Stimulated activated CD8-positive, alpha-beta memory T cell treated with anti-CD3 and anti-CD28 coated beads, Interleukin-12 subunit alpha, Interleukin-12 subunit beta, amount 100 ng/mL, for 24 hours (primary cell): ENCODE measurements around the gene TNNI2.
"Not testable (repeated sequence)": the region's sequence is repeated elsewhere in the genome, so short reads cannot be mapped to it uniquely, and the experiment has no call there.

ENCODE experiments used
- DNase-seq: peaks from one replicate; pipeline ENCODE4 v3.0.0-alpha.2; 2020; ENCODE audit errors: extremely low read depth

The TNNI2 gene

DNA sequence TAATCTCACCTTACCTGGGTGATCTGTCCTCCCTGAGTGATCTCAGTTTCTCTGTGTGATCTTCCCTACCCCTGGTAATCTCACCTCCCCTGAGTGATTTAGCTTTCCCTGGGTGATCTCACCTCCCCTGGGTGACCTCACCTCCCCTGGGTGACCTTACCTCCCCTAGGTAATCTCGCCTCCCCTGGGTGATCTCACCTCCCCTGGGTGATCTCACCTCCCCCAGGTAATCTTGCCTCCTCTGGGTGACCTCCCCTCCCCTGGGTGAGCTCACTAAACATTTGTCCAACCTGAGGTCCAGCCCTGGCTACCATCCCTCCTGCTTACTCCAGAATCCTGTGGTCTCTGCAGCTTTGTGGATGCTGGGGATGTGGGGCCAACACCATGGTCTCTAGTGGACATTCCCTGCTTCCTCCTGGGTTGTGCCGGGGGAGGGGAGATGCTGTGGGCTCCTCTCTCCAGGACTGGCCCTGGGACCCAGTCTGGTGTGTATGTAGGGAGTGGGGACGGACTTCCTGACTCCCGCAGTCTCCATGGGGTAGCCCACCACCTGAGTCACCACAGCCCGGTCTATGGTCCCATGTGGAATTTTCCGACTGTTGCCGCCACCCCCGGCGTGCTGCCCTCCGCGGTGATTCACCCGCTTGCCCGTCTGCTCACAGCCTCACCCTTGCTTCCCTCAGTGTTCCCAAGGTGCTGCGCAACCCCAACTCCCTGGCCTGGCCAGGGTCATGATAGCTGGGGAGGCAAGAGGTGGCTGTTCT is 24.0 kb downstream of the TNNI2 start:
- no peak for DNase-seq

DNA sequence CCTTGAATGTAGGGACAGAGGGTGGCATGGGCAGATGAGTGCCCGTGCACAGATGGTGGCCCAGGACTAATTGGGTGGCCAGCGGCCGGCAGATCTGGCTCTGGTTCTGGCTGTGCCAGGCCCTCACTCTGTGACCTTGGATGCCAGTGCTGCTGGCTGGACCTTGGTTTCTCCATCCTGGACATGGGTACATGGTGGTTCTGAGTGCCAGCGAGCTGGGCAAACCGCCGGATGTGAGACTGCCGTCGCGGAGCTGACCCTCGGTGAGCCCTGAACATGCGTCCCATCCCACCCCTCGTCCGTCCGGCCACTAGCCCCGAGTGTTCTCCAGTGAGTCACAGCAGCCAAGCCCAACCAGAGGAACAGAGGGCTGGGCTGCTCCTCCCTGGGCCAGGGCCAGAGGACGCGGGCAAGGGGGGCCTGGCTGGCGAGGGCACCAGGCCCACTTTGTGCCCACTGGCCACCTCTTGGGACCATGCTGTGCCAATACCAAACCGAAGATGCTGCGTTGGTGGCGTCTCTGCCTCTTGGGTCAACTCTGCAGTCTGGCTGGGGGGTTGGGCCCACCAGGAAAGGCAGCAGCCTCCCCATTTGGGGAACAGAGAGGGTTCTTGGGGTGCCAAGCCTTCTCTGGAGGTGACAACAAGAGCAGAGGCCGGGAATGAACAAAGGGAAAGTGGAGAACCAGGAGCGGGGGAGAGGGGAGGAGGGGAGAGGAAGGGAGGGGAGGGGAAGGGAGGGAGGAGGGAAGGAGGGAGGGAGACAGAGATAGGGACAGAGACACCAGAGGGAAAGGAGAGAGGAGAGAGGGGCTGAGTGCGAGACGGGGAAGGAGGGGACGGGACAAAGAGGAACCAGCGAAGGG is 24.8 kb downstream of the TNNI2 start:
- no peak for DNase-seq

DNA sequence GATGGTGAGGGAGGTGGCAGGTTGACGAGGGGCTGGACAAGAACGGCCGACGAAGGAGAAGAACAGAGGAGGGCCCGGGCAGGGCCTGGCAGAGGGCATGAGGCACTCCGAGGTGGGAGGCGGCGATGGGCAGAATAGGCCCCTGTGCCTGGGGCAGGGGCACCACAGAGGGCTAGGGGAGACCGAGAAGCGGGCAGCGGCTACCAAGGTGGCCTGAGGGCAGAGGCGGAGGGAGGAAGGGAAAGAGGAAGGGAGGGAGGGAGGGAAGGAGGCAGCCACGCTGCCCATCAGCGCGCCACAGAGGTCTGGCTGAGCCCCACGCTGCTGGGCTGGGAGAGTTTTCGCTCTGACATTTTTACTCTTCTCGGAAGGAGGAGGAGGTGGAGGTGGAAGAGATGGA is 25.4 kb downstream of the TNNI2 start:
- DNase-seq = no peak

DNA sequence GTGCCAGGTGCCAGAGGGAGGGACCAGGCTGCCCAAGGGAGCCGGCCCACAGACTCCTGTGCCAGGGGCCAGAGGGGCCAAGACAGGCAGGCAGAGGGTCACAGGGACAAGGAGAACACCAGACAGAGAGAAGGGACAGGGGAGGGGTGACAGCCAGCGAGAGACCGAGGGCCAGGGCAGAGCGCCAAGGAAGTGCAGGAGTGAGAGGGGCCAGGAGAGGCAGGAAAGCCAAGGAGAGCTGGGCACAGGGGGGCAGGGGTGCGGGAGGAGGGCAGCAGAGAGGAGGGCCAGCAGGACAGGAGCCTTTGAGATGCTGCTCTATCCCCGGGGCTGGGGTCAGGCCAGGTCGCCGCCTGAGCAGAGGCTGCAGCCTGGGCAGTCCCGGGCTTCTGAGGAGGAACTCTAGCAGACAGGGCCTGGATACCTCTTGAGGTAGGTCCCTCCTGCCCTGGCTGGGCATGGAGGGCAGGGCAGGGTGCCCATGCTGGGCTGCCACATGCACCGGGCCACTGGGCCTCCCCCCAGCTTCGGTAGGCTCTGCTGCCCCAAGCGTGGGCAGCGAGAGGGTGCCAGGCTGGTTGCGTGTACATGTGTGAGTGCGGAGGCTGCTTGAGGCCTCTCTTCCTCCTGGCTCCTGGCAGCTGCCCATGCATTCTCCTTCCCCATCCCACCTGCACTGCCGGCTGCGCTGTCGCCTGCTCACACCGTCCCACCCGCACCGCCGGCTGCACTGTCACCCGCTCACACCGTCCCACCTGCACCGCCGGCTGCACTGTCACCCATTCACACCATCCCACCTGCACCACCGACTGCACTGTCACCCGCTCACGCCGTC is 26.3 kb downstream of the TNNI2 start:
- no peak for DNase-seq

DNA sequence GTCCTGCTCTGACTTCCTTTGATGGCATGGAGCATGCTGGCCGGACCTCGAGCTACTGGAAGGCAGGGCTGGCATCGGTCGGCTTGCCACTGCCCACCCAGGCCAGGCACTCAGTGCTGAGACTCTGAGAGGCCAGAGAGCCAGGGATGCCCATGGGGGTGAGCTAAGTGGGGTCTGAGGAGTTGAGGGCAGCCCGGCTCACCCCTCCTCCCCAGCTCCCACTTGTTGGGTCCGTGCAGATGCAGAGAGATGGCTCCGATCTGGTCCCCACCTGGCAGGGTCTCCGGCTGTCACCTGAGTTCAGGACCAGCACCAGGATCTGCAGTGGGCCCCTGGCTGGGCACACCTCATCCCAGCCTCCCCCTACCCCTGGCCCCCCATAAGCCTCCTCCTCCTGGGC is 27.4 kb downstream of the TNNI2 start:
- DNase-seq = no peak

DNA sequence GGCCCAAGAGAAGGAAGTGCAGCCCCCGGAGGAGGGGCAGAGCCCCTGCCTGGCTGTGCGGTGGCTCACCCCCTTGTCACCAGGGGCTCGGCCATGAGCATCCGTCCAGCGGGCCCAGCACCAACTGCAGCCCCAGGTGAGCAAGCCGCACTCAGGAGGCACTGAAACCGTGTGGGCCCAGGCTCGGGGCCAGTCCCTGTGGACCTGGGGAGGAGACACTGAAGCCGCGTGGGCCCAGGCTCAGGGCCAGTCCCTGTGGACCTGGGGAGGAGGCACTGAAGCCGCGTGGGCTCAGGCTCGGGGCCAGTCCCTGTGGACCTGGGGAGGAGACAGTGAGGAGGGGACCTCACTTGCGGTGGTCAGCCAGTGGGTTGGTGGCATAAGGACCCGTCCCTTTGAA is 28.0 kb downstream of the TNNI2 start:
- DNase-seq = no peak

DNA sequence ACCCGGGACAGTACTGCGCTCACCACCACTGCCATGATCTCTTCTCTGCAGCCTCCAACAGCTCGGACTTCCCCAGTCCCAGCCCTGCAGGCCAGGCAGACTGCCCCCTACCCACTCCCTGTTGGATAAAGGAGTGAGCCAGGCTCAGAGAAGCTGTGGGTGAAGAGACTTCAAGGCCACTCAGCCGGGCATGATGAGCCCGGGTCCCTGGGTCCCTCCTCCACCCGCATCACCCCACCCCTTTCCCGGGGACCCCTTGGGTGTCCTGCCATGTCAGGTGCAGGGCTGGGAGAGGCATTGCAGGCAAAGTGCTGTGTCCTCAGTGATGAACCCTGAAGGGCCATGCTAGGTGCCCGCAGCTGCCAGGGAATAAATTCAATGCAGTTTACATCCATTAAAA is 28.6 kb downstream of the TNNI2 start:
- DNase-seq = no peak

DNA sequence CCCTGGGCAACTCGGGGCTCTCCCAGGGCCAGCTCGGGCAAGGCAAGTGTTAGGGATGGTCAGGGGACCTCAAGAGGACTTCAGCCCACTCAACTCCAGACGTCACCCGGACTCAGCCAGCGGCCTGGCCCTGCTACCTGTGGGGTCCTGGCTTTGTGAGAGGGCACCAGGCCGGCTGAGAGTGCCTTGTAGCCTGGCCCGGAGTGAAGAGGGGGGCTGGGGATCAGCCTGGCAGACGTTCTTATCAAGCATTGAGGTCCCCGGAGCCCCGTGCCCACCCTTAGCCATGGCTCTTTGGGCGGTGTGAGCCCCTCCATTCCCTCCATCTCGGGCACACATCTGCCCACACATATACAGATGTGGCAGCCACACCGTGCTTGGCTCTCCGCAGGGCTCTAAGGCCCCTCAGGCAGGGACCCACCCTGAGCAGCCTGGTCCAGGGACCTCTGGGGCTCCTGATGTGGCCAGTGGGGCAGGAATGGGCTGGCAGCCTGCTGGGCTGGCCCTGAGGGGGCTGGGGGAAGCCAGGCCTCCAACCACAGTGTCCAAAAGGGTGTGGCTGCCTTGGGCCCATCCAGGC is 29.4 kb downstream of the TNNI2 start:
- DNase-seq = no peak

DNA sequence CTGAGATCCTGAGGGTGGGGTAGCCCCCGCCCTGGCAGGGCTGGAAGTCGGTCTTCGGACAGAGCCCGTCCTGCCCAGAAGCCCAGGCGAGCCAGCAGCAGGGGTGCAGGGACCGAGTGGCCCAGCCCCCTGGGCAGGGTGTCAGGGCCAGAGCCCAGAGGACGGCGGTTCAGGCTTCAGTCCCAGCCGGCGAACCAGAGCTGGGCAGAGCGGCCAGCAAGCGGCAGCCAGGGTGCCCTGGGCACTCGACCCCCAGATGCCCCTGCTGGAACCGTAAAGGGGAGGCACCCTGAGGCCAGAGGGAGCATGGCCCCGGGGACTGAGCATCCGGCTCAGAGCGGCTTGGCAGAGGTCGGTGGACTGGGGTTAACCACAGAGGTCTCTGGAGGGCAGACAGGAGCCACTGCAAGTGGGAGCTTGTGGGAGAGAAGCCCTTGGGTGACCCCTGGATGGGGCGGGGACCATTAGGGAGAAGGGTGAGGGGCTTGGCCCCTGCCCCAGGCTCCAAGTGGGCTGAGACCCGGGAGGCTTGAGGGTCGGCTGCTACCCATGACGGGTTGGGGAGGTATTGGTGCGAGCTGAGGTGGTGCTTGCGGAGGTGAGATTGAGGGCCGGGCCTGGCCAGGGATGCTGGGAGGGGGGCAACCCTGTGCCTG is 30.0 kb downstream of the TNNI2 start:
- DNase-seq = no peak

DNA sequence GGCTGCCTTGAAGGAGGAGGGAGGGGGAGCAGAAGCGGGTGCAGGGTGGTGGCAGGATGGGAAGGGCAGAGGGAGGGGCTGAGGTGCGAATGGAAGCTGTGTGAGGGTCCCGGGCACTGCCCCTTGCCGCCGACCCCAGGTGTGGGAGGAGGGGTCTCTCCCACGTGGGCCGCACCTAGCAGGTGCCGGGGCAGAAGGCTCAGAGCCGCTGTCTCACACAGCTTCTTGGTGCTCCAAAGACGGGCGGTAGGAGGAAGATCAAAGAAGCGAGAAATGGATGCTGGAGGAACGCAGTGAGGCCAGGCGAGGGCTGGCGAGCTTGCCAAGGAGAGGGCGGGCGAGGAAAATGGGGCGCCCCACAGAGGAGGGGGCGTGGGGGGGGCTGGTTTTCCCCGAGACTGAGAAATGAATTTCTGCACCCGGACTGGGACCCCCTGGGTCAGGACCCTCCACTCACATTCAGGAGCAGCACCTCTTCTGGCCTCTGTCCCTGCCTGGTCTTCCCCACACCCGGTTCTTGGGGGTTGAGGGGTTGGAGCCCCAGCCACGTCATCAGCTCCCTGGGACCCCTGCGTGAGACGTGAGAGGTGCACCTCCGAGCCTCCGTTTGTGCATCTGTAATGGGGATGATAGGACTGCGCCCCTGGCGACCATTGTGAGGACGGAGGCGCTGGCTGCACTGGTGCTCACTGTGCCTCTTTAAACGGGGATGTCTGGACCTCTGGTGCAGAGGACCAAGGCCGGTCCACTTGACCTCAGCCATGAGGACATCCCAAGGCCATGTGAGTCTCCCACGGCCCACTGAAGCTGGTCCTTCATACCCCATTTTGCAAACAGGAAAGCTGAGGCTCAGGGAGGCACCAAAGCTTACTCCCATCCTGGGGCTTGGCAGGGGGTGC is 30.9 kb downstream of the TNNI2 start:
- DNase-seq = no peak

DNA sequence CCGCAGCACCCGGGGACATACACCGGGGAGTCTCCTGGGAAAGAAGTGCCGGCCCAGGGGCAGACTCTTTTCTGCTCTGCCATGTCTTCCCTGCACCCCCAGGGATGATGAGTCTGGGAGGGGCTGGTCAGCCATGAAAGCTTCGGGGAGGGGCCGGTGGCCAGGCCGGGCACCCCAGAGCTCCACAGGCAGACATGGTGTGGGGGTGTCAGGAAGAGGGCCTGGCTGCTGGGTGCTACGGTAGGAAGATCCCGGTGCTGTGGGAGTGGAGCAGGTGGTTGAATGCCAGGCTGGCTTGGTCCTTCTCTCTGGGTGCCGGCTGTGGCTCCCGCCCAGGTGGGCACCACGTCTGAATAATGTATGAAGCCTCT is 31.5 kb downstream of the TNNI2 start:
- DNase-seq = no peak

DNA sequence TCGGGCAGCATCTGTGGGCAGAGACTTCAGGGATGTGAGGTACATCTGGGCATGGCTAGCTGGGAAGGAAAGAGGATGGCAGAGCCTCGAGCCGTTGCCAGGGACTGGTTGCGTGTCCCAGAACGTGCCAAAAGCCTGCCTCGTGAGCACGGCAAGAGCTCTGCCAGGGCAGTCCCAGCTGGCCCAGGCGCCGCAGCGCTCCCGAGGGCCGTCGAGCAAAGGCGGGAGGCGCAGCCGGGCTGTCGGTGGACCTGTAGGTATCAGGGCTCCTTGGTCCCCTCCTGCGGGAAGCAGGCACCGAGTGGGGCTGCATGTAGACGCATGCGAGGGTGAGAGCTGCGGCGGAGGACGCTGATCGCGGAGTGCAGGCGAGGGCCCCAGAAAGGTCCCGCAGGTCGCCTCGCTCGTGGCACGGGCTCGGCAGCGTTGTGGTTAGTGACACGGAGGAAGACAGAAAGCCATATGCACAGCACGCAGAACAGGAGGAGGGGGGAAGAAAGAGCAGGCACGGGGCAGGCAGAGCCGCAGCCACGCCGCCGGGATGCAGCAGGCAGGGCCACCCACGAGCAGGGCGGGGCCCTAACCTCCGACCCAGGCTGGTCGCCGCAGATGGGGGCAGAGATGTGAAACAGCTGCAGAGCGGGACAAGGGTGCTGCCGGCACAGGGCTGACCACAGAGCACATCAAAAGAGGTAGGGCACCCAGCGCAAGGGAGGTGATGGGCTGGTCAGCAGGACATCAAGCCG is 32.1 kb downstream of the TNNI2 start:
- DNase-seq = no peak

DNA sequence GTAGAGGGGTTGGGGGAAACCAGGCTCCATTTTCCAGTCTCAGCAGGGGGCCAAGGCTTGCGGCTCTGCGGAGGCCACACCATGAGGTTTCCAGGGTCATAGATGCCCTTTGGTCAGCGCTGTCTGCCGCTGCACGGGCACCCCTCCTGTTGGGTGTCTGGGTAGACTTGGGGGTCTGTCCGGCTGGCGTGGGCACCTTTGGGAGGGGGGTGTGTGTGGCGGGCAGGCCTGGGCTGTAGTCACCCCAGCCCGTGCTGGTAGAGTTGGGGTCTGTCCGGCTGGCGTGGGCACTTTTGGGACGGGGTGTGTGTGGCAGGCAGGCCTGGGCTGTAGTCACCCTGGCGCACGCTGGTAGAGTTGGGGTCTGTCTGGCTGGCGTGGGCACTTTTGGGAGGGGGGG is 32.8 kb downstream of the TNNI2 start:
- DNase-seq = no peak

DNA sequence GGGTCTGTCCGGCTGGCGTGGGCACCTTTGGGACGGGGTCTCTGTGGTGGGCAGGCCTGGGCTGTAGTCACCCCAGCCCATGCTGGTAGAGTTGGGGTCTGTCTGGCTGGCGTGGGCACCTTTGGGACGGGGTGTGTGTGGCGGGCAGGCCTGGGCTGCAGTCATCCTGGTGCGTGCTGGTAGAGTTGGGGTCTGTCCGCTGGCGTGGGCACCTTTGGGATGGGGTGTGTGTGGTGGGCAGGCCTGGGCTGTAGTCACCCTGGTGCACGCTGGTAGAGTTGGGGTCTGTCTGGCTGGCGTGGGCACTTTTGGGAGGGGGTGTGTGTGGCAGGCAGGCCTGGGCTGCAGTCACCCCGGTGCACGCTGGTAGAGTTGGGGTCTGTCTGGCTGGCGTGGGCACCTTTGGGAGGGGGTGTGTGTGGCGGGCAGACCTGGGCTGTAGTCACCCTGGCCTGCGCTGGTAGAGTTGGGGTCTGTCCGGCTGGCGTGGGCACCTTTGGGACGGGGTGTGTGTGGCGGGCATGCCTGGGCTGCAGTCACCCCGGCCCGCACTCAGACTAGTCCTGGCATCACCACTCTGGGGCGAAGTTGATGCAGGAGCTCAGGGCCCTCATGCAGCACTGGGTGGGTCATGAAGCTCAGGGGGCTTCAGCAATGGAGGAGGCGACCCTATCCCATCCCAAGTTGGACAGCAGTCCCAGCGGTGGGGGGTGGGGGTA is 33.6 kb downstream of the TNNI2 start:
- no peak for DNase-seq

DNA sequence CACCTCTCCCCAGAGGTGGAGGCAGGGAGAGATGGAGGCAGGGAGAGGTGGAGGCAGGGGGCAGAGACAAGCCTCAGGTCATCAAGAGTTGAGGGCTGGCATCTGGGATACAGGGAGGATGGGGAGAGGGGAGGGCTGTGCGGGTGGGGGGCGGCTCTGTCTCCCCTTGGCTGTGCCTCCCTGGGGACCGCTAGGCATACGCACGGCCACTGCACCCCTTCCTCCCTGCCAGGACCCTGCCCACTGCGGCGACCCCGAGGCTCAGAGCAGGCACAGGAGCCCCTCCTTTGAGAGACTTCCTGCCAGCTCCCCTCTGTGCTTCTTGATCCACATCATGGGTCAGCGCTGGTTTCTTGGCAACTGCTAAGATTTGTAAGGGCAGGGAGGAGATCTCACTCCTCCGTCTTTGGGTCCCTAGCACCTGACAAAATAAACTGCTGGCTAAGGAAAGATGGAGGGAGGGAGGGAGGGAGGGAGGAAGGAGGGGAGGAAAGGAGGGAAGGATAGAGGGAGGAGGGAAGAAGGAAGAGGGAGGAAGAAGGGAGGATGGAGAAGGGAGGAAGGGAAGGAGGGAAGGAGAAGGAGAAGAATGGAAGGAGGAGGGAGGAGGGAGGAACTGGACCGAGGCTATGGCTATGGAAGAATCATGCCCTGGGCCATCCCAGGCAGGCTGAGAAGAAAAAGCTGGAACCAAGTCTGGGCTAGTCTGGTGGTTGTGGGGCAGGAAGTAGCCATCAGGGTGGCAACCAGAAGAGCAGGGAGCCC is 34.4 kb downstream of the TNNI2 start:
- DNase-seq = no peak

DNA sequence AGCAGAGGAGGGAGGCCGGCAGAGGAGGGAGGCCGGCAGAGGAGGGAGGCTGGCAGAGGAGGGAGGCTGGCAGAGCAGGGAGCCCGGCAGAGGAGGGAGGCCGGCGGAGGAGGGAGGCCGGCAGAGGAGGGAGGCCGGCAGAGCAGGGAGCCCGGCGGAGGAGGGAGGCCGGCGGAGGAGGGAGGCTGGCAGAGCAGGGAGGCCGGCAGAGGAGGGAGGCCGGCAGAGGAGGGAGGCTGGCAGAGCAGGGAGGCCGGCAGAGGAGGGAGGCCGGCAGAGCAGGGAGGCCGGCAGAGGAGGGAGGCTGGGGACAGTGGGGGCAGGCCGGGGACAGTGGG is 35.0 kb downstream of the TNNI2 start:
- not testable (repeated sequence) for DNase-seq

DNA sequence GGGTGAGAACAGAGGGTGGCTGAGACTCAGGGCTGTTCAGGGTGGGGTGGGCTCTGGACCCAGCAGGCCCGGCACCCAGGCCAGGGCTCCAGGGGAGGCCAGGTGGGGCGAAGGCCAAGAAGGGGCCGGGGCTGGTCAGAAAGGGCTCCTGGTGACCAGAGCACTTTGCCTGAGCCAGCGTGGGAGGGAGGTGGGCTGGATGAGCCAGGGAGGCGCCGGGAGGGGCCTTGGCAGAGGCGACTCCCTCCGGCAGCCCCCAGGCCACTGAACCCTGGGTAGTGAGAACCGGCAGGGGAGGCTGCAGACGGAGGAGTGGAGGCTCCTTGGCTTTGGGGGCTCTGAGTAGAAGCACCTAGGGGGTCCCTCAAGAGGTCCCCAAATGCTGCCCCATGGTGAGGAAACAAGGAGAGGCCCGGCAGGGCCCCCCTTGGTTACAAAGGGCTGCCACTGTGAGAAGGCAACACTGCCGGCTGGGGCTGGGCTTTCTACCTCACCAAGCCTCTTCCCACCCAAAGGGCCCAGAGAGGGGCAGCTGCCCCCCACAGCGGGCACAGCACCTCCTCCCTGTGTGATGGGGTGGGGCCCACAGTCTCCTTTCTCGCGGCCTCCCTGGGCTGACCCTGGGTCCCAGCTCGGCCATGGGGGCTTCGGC is 35.8 kb downstream of the TNNI2 start:
- not testable (repeated sequence) for DNase-seq
